OCI-LY7 (cell line): Measurements from ENCODE around the gene NAV2.

Experiments used
- CTCF ChIP-seq: fragments of 200-600 bp; sonication (generic); conservative IDR thresholded peaks from 2 replicates; pipeline ENCODE4 v1.5.1; 2014; ENCODE audit warnings: mild to moderate bottlenecking, antibody characterized with exemption, low read length, moderate library complexity, mixed read lengths
- EZH2phosphoT487 ChIP-seq: fragments of 200-600 bp; sonication (generic); IDR thresholded peaks from 2 replicates; pipeline ENCODE4 v1.6.1; 2018; ENCODE audit warnings: low read depth, borderline replicate concordance, mild to moderate bottlenecking, mixed run types, antibody characterized with exemption, low read length, moderate library complexity, mixed read lengths

GRCh38 chr11:20023082-20023426, 310.4 kb downstream of the NAV2 start:
- TF ChIP-seq CTCF (no peak), EZH2phosphoT487 (no peak)
